Trophoblast cell (in vitro differentiated cells and primary cell): ENCODE data around the gene ZNF609.

ENCODE experiments used
- DNase-seq, 2 donors: peaks; one replicate each; pipeline ENCODE4 v3.0.0-alpha.2; 2016
- H2AFZ ChIP-seq: 2 replicates; pipeline ENCODE4 v1.6.1; 2013; ENCODE audit warnings: low read length, moderate library complexity, mild to moderate bottlenecking; ENCODE audit not compliant: insufficient read depth, poor library complexity
- H2AK5ac ChIP-seq: 2 replicates; pipeline ENCODE4 v1.6.1; 2013; ENCODE audit warnings: mild to moderate bottlenecking, low read length
- H2BK120ac ChIP-seq: 2 replicates; pipeline ENCODE4 v1.6.1; 2013; ENCODE audit warnings: low read length, mild to moderate bottlenecking, moderate library complexity; ENCODE audit not compliant: insufficient read depth, poor library complexity
- H2BK12ac ChIP-seq: 2 replicates; pipeline ENCODE4 v1.6.1; 2013; ENCODE audit warnings: mild to moderate bottlenecking, low read length, moderate library complexity
- H2BK5ac ChIP-seq: 2 replicates; pipeline ENCODE4 v1.6.1; 2013; ENCODE audit warnings: low read length, low read depth, moderate library complexity, mild to moderate bottlenecking; ENCODE audit not compliant: poor library complexity
- H3K14ac ChIP-seq: 2 replicates; pipeline ENCODE4 v1.6.1; 2013; ENCODE audit warnings: mild to moderate bottlenecking, low read length
- H3K18ac ChIP-seq: 2 replicates; pipeline ENCODE4 v1.6.1; 2013; ENCODE audit warnings: mild to moderate bottlenecking, low read length
- H3K23ac ChIP-seq: 2 replicates; pipeline ENCODE4 v1.6.1; 2013; ENCODE audit warnings: low read length
- H3K27ac ChIP-seq: 2 replicates; pipeline ENCODE4 v1.5.1; 2013; ENCODE audit warnings: low read depth, mild to moderate bottlenecking, inconsistent platforms, low read length, moderate library complexity
- H3K27me3 ChIP-seq: 2 replicates; pipeline ENCODE4 v1.6.1; 2013; ENCODE audit warnings: inconsistent platforms, mild to moderate bottlenecking, low read length, moderate library complexity; ENCODE audit not compliant: insufficient read depth
- H3K36me3 ChIP-seq, 2 experiments: 1 replicate in 1 of 2; 2 replicates in 1 of 2; pipeline ENCODE4 v1.6.1; 2013; ENCODE audit warnings: low read length in 2 of 2, mild to moderate bottlenecking in 2 of 2, moderate library complexity in 1 of 2; ENCODE audit not compliant: insufficient read depth in 2 of 2, control insufficient read depth in 1 of 2
- H3K4ac ChIP-seq: 2 replicates; pipeline ENCODE4 v1.6.1; 2013; ENCODE audit warnings: low read depth, mild to moderate bottlenecking, low read length, moderate library complexity
- H3K4me1 ChIP-seq, 2 experiments: 1 replicate in 1 of 2; 2 replicates in 1 of 2; pipeline ENCODE4 v1.6.1; 2013; ENCODE audit warnings: low read length in 2 of 2, mild to moderate bottlenecking in 2 of 2, moderate library complexity in 1 of 2; ENCODE audit not compliant: insufficient read depth in 2 of 2, control insufficient read depth in 1 of 2
- H3K4me2 ChIP-seq: 2 replicates; pipeline ENCODE4 v1.6.1; 2013; ENCODE audit warnings: inconsistent platforms, mild to moderate bottlenecking, low read length, moderate library complexity
- H3K4me3 ChIP-seq: 2 replicates; pipeline ENCODE4 v1.5.1; 2013; ENCODE audit warnings: mild to moderate bottlenecking, low read depth, low read length, inconsistent platforms
- H3K79me1 ChIP-seq: one replicate; pipeline ENCODE4 v1.6.1; 2013; ENCODE audit warnings: low read length
- H3K79me2 ChIP-seq: 2 replicates; pipeline ENCODE4 v1.6.1; 2013; ENCODE audit warnings: low read length, mild to moderate bottlenecking; ENCODE audit not compliant: control insufficient read depth, insufficient read depth, poor library complexity
- H3K9ac ChIP-seq: 2 replicates; pipeline ENCODE4 v1.6.1; 2013; ENCODE audit warnings: mild to moderate bottlenecking, low read length
- H3K9me3 ChIP-seq: 2 replicates; pipeline ENCODE4 v1.6.1; 2013; ENCODE audit warnings: low read depth, mild to moderate bottlenecking, control low read depth, inconsistent platforms, low read length; ENCODE audit not compliant: insufficient read depth
- H4K12ac ChIP-seq: 2 replicates; pipeline ENCODE4 v1.6.1; 2013; ENCODE audit warnings: low read depth, mild to moderate bottlenecking, low read length, moderate library complexity
- H4K8ac ChIP-seq: 2 replicates; pipeline ENCODE4 v1.6.1; 2013; ENCODE audit warnings: low read depth, mild to moderate bottlenecking, low read length, moderate library complexity
- H4K91ac ChIP-seq: one replicate; pipeline ENCODE4 v1.6.1; 2013; ENCODE audit warnings: low read depth, mild to moderate bottlenecking, low read length, moderate library complexity
- WGBS: extraction: QIAGEN DNeasy Blood & Tissue Kit; methylation state at CpG from one replicate; pipeline ENCODE4 v1.1.7; 2013; ENCODE audit warnings: missing lambda C conversion rate; ENCODE audit not compliant: insufficient read length, insufficient coverage; ENCODE audit errors: extremely low coverage; 5-methylcytosine and 5-hydroxymethylcytosine counted together

Gene ZNF609

GRCh38 chr15:64685230-64685888 lies 225.0 kb downstream of the ZNF609 start:
- no peak overlapping the region for H3K27ac ChIP-seq
- no peak overlapping the region for H3K4me3 ChIP-seq
- no peaks in the 10 kb centered on the region for H3K79me2 ChIP-seq
- DNase-seq: no peak
- H2AK5ac ChIP-seq: no peak overlapping the region
- no peak overlapping the region for H4K91ac ChIP-seq
- H3K27me3 ChIP-seq: no peaks in the 10 kb centered on the region
- peaks cover 0 to under 1% of the 10 kb centered on the region in 2 experiments for H3K4me1 ChIP-seq
- H3K4ac ChIP-seq: no peak overlapping the region
- no peak overlapping the region for H3K14ac ChIP-seq
- whole genome bisulfite sequencing: no CpG with 5 or more reads among the region's 4 CpGs
- H3K36me3 ChIP-seq: peaks cover 62 to 83% of the 10 kb centered on the region in 2 experiments
- no peak overlapping the region for H2AFZ ChIP-seq
- no peak overlapping the region for H3K18ac ChIP-seq
- H3K9ac ChIP-seq: no peak overlapping the region
- H3K23ac ChIP-seq: no peak overlapping the region
- H2BK120ac ChIP-seq: no peak overlapping the region
- H2BK5ac ChIP-seq: no peak overlapping the region
- peak overlapping the region; percentile 11 for H4K12ac ChIP-seq
- H3K4me2 ChIP-seq: no peak overlapping the region
- no peaks in the 10 kb centered on the region for H3K9me3 ChIP-seq
- no peak overlapping the region for H2BK12ac ChIP-seq
- no peaks in the 10 kb centered on the region for H3K79me1 ChIP-seq
- no peak overlapping the region for H4K8ac ChIP-seq

GRCh38 chr15:64686130-64686735 lies 225.9 kb downstream of the ZNF609 start:
- Histone ChIP-seq H3K4me3 (no peak overlapping the region), H3K14ac (no peak overlapping the region), H3K9ac (no peak overlapping the region), H3K27me3 (no peaks in the 10 kb centered on the region), H3K4me1 (peaks cover 0 to 2% of the 10 kb centered on the region in 2 experiments), H2BK12ac (no peak overlapping the region), H3K27ac (no peak overlapping the region), H3K36me3 (peaks cover 63 to 85% of the 10 kb centered on the region in 2 experiments), H3K9me3 (no peaks in the 10 kb centered on the region), H2AK5ac (no peak overlapping the region), H2BK120ac (no peak overlapping the region), H4K91ac (no peak overlapping the region), H3K23ac (no peak overlapping the region), H3K4me2 (no peak overlapping the region), H4K12ac (no peak overlapping the region), H3K18ac (no peak overlapping the region), H4K8ac (no peak overlapping the region), H2BK5ac (no peak overlapping the region), H3K4ac (no peak overlapping the region), H2AFZ (no peak overlapping the region), H3K79me2 (no peaks in the 10 kb centered on the region), H3K79me1 (no peaks in the 10 kb centered on the region)
- peak; percentile 41 to 88 for DNase-seq
- no CpG with 5 or more reads among the region's 10 CpGs for WGBS

- DNase-seq: no peak
- Histone ChIP-seq H3K14ac (no peak overlapping the region), H3K36me3 (peaks cover 63 to 84% of the 10 kb centered on the region in 2 experiments), H2BK120ac (no peak overlapping the region), H2BK12ac (no peak overlapping the region), H3K23ac (no peak overlapping the region), H4K8ac (no peak overlapping the region), H3K9ac (no peak overlapping the region), H3K4me2 (no peak overlapping the region), H3K4ac (no peak overlapping the region), H3K4me3 (no peak overlapping the region), H3K79me2 (no peaks in the 10 kb centered on the region), H3K79me1 (no peaks in the 10 kb centered on the region), H4K91ac (no peak overlapping the region), H3K27ac (no peak overlapping the region), H3K18ac (no peak overlapping the region), H3K9me3 (no peaks in the 10 kb centered on the region), H2AK5ac (no peak overlapping the region), H4K12ac (no peak overlapping the region), H3K27me3 (no peaks in the 10 kb centered on the region), H3K4me1 (peaks cover 0 to 2% of the 10 kb centered on the region in 2 experiments), H2BK5ac (no peak overlapping the region), H2AFZ (no peak overlapping the region)
- no CpG with 5 or more reads among the region's 2 CpGs for WGBS
These were observed 226.8 kb downstream of the ZNF609 start for GRCh38 chr15:64687172-64687571.

- Histone ChIP-seq H3K27ac (no peak overlapping the region), H3K4me2 (no peak overlapping the region), H3K27me3 (no peaks in the 10 kb centered on the region), H2BK120ac (no peak overlapping the region), H3K4ac (no peak overlapping the region), H4K8ac (no peak overlapping the region), H3K4me3 (no peak overlapping the region), H2AFZ (no peak overlapping the region), H2BK12ac (no peak overlapping the region), H4K91ac (no peak overlapping the region), H3K79me1 (no peaks in the 10 kb centered on the region), H3K23ac (no peak overlapping the region), H2BK5ac (no peak overlapping the region), H3K9me3 (no peaks in the 10 kb centered on the region), H3K79me2 (no peaks in the 10 kb centered on the region), H2AK5ac (no peak overlapping the region), H3K9ac (no peak overlapping the region), H3K14ac (no peak overlapping the region), H3K36me3 (peaks cover 61 to 82% of the 10 kb centered on the region in 2 experiments), H4K12ac (no peak overlapping the region), H3K18ac (no peak overlapping the region), H3K4me1 (peaks cover 0 to 2% of the 10 kb centered on the region in 2 experiments)
- no CpG with 5 or more reads among the region's 3 CpGs for WGBS
- DNase-seq: no peak
These were observed 227.3 kb downstream of the ZNF609 start for GRCh38 chr15:64687688-64688087.
